DND-41 (cell line): ENCODE results near the gene PPFIA2.

Source experiments
- EZH2 ChIP-seq: IDR thresholded peaks from 3 replicates; pipeline ENCODE4 v1.6.1; 2012; ENCODE audit warnings: borderline replicate concordance, low read depth, mild to moderate bottlenecking, moderate library complexity, low read length, inconsistent platforms; ENCODE audit not compliant: severe bottlenecking
- TF ChIP-seq, protein P1 (sequence below): IDR thresholded peaks from 2 replicates; pipeline ENCODE4 v1.5.1; 2012; ENCODE audit warnings: borderline replicate concordance, low read length, moderate library complexity, mild to moderate bottlenecking; ENCODE audit not compliant: poor library complexity, severe bottlenecking; ENCODE audit errors: extremely low read depth

DNA sequence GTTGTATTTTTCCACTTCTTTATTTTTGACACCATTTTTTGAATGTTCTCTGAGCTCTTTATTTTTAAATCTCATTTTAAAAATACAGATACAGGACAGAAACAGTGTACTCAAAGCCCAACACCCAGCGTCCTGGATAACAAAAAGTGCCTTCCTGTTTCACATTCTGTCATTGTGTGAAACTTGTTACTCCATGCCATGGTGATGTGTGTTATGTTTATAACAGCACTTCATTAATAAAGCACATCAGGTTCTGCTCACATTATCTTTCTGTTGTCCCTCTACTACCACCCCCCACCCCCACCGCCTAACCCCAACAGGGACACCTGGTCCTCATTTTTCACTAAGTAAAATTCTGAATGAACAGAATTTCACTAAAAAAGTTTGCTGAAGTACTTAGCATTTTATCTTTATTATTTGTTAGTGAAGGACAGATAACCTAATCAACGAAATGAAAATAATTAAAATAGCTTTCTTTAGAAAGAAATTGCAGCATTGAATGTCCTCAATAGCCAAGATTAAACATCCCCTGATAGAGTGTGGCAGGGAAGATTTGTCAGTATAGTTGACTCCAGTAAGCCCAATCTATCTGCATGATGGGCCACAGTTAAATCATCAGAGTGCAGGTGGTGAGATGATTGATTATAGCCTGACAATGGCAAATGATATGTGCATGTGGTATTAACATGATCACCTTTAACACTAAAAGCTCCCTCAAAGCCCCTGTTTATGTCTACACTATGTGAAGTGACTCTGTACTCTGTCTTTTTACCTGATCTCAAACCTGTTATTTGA, 527.4 kb downstream of the PPFIA2 start:
- TF ChIP-seq, protein P1, sequence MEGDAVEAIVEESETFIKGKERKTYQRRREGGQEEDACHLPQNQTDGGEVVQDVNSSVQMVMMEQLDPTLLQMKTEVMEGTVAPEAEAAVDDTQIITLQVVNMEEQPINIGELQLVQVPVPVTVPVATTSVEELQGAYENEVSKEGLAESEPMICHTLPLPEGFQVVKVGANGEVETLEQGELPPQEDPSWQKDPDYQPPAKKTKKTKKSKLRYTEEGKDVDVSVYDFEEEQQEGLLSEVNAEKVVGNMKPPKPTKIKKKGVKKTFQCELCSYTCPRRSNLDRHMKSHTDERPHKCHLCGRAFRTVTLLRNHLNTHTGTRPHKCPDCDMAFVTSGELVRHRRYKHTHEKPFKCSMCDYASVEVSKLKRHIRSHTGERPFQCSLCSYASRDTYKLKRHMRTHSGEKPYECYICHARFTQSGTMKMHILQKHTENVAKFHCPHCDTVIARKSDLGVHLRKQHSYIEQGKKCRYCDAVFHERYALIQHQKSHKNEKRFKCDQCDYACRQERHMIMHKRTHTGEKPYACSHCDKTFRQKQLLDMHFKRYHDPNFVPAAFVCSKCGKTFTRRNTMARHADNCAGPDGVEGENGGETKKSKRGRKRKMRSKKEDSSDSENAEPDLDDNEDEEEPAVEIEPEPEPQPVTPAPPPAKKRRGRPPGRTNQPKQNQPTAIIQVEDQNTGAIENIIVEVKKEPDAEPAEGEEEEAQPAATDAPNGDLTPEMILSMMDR: no peak
- TF ChIP-seq EZH2: no peak
